ENCODE results near the gene COX4I1.
"Not testable (repeated sequence)": the region's sequence is repeated elsewhere in the genome, so short reads cannot be mapped to it uniquely, and the experiment has no call there.

COX4I1 gene

GRCh38 chr16:85826686-85827247 lies 27.3 kb downstream of the COX4I1 start:
- DNase-seq: no peak

- DNase-seq: no peak
These were observed 28.7 kb downstream of the COX4I1 start for GRCh38 chr16:85828166-85828565.

GRCh38 chr16:85829171-85829719 lies 29.8 kb downstream of the COX4I1 start:
- DNase-seq: no peak

- DNase-seq: no peak
These were observed 30.4 kb downstream of the COX4I1 start for GRCh38 chr16:85829751-85830445.

GRCh38 chr16:85830821-85831220 lies 31.3 kb downstream of the COX4I1 start:
- DNase-seq: no peak

GRCh38 chr16:85832570-85833218 lies 33.2 kb downstream of the COX4I1 start:
- no peak for DNase-seq

- DNase-seq: no peak
These were observed 33.9 kb downstream of the COX4I1 start for GRCh38 chr16:85833219-85833920.

GRCh38 chr16:85834741-85835140 lies 35.2 kb downstream of the COX4I1 start:
- DNase-seq: no peak

GRCh38 chr16:85835227-85835751 lies 35.8 kb downstream of the COX4I1 start:
- no peak for DNase-seq

GRCh38 chr16:85835956-85836705 lies 36.6 kb downstream of the COX4I1 start:
- DNase-seq: no peak

GRCh38 chr16:85836706-85837582 lies 37.4 kb downstream of the COX4I1 start:
- DNase-seq: no peak

GRCh38 chr16:85837654-85838053 lies 38.2 kb downstream of the COX4I1 start:
- not testable (repeated sequence) for DNase-seq

GRCh38 chr16:85838381-85838780 lies 38.9 kb downstream of the COX4I1 start:
- no peak for DNase-seq

GRCh38 chr16:85838876-85839585 lies 39.5 kb downstream of the COX4I1 start:
- no peak for DNase-seq

GRCh38 chr16:85839681-85840240 lies 40.3 kb downstream of the COX4I1 start:
- no peak for DNase-seq

GRCh38 chr16:85840395-85840794 lies 40.9 kb downstream of the COX4I1 start:
- DNase-seq: no peak

GRCh38 chr16:85840801-85841200 lies 41.3 kb downstream of the COX4I1 start:
- no peak for DNase-seq

- DNase-seq: no peak
These were observed 42.9 kb downstream of the COX4I1 start for GRCh38 chr16:85842435-85842834.

- no peak for DNase-seq
These were observed 43.4 kb downstream of the COX4I1 start for GRCh38 chr16:85842848-85843247.

- DNase-seq: no peak
These were observed 44.1 kb downstream of the COX4I1 start for GRCh38 chr16:85843471-85844168.

Measured in NCI-H2171 treated with DMSO at 0.1 percent for 48 hours (cell line).